COLO668 (cell line): ENCODE measurements around the gene HYI.
A peak's percentile ranks its signal among the peaks of the same experiment; 100 is the strongest.
"Not testable (repeated sequence)": the region's sequence is repeated elsewhere in the genome, so short reads cannot be mapped to it uniquely, and the experiment has no call there.

Source experiments
- DNase-seq: peaks from one replicate; lab custom pipeline; 2025; ENCODE audit not compliant: unreplicated experiment; lab: John Stamatoyannopoulos, UW

HYI gene

DNA sequence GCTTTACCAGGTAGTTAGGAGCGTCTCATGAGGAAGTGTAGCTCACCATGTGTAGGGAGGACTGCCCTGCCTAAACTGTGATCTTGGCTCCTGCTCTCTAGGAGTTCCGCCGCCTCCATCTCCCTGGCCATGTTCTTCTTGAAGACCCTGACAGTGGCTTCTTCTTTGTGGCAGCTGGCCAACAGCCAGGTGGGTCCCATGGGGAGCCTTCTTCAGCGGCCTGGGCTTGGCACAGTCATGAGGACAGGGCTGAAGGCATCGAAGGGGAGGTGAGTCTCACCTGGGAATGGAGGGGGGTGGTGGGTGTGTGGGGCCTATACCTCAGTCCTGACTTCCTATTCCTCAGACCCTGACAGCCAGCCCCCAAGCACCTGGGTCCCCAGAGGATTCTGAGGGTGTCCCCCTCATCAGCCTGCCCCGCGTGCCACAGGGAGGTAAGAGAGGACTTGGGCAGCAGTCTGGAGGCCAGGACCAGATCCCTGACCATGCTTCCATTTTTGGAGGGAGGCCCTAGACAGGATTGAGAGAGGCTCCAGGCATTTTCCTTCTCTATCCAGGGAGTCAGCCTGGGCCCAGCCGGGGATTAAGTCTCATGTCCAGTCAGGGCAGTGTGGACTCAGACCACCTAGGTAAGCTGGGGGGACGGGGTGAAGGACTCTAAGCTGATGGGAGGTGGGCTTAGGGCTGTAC, 21.4 kb downstream of the HYI start:
- no peak for DNase-seq

DNA sequence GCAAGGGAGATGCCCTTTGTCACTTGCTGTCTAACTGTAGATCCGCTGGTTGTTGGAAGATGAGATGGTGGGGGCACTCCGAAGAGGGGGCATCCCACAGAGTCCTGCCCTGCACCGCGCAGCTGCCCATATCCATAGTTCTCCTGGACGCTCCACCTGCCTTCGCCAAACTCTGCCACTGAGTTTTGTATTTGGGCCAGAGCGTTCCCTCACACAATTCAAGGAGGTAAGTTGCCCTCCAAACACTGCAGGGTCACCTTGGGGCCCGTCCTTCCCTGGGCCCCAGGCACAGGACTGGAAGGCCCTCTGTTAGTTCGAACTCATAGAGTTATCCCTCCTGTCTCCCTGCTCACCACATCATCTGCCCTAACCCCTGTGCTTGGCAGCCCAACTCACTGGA, 22.1 kb downstream of the HYI start:
- DNase-seq: no peak

GRCh38 chr1:43430831-43431230, 22.9 kb downstream of the HYI start:
- DNase-seq: no peak

- no peak for DNase-seq
Measured at GRCh38 chr1:43427941-43428340, 25.8 kb downstream of the HYI start.

DNA sequence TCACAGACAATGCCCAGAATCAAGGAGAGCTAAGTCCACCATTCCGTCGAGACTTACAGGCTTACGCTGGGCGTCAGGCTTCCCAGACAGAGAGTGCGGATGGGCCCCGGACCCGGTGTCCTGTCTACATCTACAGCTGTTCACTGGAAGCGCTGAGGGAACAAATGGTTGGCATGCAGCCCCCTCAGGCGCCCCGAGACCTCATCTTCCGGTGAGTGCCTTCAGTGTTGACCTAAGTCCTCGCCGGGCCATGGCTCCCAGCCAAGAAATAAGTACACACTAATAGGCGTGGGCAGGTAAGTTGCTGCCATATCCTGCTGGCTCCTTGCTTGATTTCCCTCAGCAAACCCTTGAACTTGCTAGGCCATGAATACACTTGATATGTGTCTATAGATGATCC, 26.2 kb downstream of the HYI start:
- DNase-seq: no peak

- DNase-seq: no peak
Measured at GRCh38 chr1:43426221-43426620, 27.5 kb downstream of the HYI start.

GRCh38 chr1:43425045-43425444, 28.7 kb downstream of the HYI start:
- no peak for DNase-seq

- DNase-seq: no peak
Measured at GRCh38 chr1:43423672-43424550, 29.8 kb downstream of the HYI start.

- no peak for DNase-seq
Measured at GRCh38 chr1:43422995-43423671, 30.6 kb downstream of the HYI start.

DNA sequence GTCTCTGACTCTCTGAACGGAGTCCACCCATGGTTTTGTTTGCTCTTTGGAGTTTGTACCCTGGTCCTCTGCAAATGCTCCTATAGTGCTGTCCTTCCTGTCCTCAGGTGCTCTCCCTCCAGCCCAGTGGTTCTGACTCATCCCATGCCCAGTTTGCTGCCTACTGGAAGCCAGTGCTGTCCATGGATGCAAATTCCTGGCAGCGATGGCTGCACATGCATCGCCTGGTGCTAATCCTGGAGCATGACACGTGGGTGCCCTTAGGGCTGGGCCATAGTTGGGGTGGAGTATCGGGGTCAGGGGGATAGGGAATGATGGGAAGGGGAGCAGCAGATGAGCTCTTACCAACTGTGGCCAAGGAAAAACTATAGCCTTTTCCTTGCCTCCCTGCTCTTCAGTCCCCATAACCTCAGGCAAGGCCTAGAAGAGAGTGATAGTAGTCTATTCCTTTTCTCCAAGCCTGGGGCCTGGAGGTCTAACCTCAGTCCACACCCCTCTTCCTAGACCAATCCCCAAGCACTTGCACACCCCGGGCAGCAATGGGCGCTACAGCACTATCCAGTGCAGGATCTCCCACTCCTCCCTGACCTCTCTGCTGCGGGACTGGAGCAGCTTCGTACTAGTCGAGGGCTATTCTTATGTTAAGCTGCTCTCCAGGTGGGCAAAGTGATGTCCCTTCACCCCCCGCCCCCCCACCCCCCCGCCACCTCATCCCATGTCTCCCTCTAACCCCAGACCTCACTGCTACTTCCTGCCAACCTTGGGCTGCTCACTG, 31.6 kb downstream of the HYI start:
- DNase-seq: no peak

DNA sequence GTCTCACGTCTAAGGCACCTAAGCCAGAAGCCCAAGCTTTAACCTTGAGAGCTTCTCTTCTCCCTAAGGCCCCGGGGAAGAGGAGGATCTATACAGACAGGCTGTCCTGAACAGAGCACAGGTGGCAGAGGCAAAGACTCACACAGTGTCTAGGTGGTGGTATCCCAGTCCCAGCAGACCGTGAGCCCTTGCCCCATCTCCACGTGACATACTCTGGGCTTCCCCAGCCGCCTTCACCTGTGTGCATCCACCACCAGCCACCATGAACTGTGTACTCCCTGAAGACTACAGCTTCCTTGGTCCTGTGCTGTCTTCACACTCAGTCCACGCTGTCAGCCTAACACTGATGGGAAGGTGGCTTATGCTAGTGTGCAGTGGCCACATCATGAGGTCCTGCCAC, 32.3 kb downstream of the HYI start:
- no peak for DNase-seq

- DNase-seq: no peak
Measured at GRCh38 chr1:43420874-43421273, 32.9 kb downstream of the HYI start.

GRCh38 chr1:43419627-43420425, 33.9 kb downstream of the HYI start:
- no peak for DNase-seq

DNA sequence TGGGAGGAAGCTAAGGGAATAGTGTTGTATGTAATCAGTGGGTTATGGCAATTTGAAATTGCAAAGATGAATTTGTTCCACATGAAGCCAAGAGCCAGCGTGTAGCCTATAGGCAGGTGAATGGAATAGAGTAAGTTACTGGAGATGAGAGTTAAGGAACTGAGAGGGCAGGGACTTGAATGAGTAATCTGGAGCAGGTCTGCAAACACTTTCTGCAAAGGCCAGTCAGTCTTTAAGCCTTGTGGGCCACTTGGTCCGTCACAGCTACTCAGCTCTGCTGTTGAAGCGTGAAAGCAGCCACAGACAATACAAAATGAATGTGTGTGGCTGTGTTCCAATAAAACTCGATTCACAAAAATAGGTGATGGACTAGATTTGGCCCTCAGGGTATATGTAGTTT, 34.9 kb downstream of the HYI start:
- DNase-seq: no peak

GRCh38 chr1:43415901-43416300, 37.8 kb downstream of the HYI start:
- DNase-seq: no peak

GRCh38 chr1:43414634-43415223, 39.0 kb downstream of the HYI start:
- peak; percentile 73 for DNase-seq

DNA sequence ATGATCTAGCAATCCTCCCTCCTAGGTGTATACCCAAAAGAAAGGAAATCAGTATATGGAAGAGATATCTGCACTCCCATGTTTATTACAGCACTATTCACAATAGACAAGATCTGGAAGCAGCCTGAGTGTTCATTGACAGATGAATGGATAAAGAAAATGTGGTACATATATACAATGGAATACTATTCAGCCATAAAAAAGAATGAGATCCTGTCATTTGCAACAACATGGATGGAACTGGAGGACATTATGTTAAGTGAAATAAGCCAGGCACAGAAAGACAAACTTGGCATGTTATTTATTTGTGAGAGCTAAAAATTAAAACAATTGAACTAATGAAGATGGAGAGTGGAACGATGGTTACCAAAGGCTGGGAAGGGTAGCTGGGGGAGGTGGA, 40.3 kb downstream of the HYI start:
- DNase-seq: not testable (repeated sequence)

DNA sequence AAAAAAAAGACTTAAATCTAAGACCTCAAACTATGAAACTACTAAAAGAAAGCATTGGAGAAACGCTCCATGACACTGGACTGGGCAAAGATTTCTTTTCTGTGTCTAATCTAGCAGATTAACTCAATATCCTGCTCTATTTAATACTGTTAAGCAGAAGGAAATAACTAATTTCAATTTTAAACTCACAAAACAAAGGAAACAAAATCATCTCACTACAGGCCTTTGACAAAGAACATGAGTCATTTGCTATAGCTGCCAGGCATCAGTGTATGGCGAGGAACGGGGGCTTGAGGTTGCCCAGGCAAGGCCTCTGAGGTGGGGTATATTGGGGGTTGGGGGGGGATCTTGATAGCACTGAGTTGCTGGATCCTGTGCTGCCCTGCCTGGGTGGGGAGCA, 43.2 kb downstream of the HYI start:
- no peak for DNase-seq

DNA sequence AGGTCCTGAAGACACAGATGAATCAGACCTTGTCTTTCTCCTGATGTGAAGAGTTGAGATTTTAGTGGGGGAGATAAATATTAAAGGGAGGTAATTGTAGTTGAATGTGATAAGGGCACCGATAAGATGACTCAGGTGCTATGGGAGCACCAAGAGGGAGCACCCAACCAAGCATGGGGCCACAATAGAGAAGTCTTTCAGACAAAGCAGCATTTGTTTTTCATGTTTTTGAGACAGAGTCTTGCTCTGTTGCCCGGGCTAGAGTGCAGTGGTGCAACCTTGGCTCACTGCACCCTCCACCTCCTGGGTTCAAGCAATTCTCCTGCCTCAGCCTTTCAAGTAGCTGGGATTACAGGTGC, 47.9 kb downstream of the HYI start:
- DNase-seq: no peak

GRCh38 chr1:43405219-43405875, 48.4 kb downstream of the HYI start:
- DNase-seq: no peak
